Astrocyte of the hippocampus (primary cell): Measurements from ENCODE around the gene CGB7.
A peak's percentile ranks its signal among the peaks of the same experiment; 100 is the strongest.
"Not testable (repeated sequence)": the region's sequence is repeated elsewhere in the genome, so short reads cannot be mapped to it uniquely, and the experiment has no call there.

Experiments
- DNase-seq: peaks from one replicate; pipeline ENCODE4 v3.0.0; 2011; ENCODE audit warnings: low read depth, low spot score

The CGB7 gene

GRCh38 chr19:49073514-49074378 is 16.2 kb upstream of the CGB7 start:
- DNase-seq = peak; percentile 28

DNA sequence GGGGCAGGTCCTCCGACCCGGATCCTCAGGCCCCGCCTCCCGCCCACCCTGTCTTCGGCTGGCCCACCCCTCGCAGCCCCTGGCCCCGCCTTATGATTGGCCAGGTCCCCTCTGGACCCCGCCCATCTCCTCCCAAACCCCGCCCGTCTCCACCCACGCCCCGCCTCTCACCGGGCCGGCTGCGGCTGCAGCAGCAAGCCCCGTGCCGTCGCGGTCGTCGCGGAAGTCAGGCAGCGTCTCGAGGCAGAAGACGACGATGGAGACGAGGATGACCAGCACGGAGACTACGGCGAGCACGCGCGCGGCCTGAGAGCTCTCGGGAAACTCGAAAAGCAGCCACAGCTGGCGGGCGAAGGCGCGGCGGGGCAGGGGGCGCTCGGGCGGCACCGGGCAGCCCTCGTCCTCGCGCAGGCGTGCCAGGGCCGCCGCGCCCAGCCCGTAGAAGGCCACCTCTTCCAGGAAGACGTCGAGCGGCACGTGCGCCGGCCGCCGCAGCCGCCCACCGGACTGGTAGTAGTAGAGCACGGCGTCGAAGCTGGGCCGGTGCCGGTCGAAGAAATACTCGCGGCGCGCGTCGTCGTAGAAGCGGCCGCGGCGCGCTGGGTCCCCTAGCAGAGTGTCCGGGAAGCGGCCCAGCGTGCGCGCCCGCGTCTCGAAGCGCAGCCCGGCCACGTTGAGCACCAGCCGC is 14.5 kb upstream of the CGB7 start:
- peak; percentile 60 for DNase-seq

DNA sequence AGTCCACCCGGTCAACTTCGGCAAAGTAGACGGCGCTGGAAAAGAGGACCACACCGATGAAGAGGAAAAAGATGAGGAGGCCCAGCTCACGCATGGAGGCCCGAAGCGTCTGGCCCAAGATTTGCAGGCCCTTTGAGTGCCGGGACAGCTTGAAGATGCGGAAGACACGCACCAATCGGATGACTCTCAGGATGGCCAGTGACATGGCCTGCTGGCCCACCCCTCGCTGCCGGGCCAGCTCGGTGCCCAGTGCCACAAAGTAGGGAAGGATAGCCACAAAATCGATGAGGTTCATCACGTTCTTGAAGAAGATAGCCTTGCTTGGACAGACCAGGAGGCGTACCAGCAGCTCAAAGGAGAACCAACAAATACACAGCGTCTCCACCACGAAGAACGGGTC is 12.9 kb upstream of the CGB7 start:
- no peak for DNase-seq

GRCh38 chr19:49069026-49069425 is 11.5 kb upstream of the CGB7 start:
- peak; percentile 28 for DNase-seq

DNA sequence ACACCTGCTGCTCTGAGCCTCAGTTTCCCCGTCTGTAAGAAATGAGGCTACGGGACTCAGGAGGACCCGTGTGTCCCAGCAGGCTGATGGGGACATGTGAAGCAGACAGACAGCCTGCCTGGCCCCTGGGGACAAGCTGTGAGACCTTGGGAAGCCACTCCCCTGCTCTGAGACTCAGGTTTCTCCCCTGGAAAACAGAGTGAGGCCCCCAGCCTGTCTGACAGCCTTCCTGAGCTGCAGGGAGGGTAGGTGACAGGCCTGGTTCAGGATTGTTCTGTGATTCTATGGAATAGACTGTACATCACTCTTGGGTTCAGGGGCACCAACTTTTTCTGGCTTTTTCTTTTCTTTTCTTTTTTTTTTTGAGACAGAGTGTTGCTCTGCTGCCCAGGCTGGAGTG is 10.0 kb upstream of the CGB7 start:
- DNase-seq = no peak

GRCh38 chr19:49065905-49066512 is 8.5 kb upstream of the CGB7 start:
- no peak for DNase-seq

- peak; percentile 79 for DNase-seq
These were observed 7.4 kb upstream of the CGB7 start, which contains the start of gene NTF4 for GRCh38 chr19:49064768-49065611. TSS of gene NTF4 (minus strand) at chr19:49064818. CDS start at chr19:49061997, 2,821 bp downstream.

DNA sequence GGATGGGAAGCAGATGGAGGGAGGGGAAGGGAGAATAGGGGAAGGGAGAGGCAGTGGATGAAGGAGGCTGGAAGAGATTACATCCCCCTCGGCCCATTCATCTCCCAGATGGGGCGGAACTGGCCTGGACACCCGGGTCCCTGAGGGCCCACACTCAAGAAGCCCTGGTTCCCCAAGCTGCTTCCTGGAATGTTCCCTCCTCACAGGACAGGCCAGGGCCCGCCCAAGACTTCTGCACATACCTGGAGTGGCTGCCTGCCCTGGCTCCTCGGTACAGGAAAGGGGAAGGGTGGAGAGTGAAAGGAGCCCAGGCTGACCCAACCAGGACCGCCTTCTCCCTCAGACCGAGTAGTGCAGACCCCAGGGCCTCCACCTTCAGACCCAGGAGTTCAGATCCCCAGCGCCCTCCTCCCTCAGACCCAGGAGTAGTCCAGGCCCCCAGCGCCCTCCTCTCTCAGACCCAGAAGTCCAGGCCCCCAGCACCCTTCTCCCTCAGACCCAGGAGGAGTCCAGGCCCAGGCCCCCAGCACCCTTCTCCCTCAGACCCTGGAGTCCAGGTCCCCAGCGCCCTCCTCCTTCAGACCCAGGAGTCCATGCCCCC is 6.6 kb upstream of the CGB7 start:
- DNase-seq = no peak

- no peak for DNase-seq
These were observed 3.9 kb upstream of the CGB7 start for GRCh38 chr19:49061445-49061844.

GRCh38 chr19:49061000-49061399 is 3.5 kb upstream of the CGB7 start:
- no peak for DNase-seq

- no peak for DNase-seq
These were observed 1.5 kb upstream of the CGB7 start for GRCh38 chr19:49059053-49059452.

DNA sequence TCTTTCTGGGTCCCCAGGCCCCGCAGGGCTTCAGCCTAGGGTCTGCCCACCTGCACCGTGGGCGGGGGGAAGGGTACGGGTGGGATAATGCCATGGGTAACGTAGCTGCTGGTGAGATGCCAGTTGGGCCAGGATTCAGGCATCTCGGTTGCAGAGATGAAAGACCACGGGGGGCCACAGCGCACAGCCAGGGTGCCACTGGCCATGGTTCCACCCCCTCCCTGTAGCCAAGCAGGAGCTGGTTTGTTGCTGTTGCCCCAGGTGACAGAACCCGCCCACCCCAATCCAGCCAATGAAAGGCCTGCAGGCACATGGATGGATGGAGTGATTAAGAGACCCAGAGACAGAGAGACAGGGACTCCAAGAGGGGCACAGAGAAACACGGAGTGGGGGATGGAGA is 1.0 kb upstream of the CGB7 start:
- DNase-seq = peak; percentile 69

- DNase-seq = not testable (repeated sequence)
These were observed 500 bp downstream of the CGB7 start for GRCh38 chr19:49056902-49057596.

DNA sequence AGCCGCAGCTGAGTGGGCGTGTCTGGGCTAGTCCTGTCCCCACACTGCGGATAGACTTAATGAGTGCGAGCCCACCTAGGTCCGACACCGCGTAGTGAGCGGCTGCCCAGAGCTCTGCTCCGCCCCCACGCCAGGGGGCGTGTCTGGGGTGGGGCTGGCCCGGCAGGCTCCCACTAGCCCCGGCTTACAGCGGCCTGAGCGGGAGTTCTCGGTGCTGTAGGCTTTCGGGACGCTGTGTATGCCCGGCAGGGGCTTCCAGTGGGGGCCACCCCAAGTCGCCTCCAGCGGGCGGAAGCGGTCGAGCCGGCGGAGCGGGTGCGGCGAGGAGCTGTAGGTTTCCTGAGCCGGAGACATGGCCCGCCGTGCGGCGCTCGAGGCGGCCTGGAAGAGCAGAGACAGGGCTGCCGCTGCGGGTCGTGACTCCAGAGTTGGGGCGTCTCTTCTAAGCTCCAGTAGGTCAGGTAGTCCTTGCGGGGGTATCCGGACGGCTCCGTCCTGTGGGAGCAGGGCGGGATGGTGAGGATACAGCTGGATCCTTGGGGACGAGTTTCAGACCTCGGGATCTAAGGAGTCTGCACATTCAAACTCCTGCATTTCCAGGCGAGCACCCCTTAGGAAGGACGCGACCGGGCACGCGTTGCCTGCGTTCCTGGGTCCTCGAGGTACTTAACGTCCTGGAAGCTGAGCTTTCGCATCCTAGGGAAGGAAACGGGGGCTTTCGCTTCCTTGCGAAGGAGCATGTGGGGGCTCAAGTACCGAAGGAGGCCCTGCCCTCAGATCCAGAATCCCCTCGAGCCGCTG is 1.2 kb downstream of the CGB7 start:
- DNase-seq = peak; percentile 84

GRCh38 chr19:49050376-49051033 is 7.0 kb downstream of the CGB7 start:
- DNase-seq = peak; percentile 83

- not testable (repeated sequence) for DNase-seq
These were observed 7.7 kb downstream of the CGB7 start for GRCh38 chr19:49049834-49050233.

GRCh38 chr19:49049011-49049410 is 8.5 kb downstream of the CGB7 start, which contains the start of gene CGB8:
TSS of gene CGB8 (minus strand) at chr19:49049111. CDS start at chr19:49048739, 372 bp downstream.
- not testable (repeated sequence) for DNase-seq

DNA sequence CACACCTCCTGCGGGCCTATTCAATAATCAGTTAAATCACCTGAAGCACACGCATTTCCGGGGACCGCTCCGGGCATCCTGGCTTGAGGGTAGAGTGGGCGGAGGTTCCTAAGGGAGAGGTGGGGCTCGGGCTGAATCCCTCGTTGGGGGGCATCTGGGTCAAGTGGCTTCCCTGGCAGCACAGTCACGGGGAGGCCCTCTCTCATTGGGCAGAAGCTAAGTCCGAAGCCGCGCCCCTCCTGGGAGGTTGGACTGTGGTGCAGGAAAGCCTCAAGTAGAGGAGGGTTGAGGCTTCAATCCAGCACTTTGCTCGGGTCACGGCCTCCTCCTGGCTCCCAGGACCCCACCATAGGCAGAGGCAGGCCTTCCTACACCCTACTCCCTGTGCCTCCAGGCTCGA is 14.0 kb downstream of the CGB7 start, which contains the start of gene CGB5:
Gene CGB5, plus strand, starts transcription at position 301 of the 400 bp plus-strand sequence. CDS start 362 bp downstream, outside the sequence.
- DNase-seq = not testable (repeated sequence)

DNA sequence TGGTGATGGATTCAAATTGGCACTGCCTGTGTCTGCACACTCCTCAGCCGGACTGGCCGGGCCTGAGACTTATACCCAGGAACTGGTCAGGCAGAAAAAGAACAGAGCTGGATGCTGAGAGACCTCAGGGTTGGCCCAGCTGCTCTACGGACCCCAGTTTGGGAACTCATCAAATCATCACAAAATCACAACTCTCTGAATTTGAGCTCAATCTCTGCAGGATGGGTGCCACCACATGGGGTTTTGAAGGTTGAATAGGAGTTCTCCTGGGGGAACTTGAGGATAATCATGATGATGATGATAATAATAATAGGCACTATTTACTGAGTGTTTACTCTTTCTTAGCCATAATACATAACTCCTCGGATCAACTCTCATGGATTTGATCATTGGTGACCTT is 14.9 kb downstream of the CGB7 start:
- not testable (repeated sequence) for DNase-seq
